Measurements from ENCODE around the gene DOCK8. TPM values are rescaled to one million over a fixed set of nuclear protein-coding genes. Genes with fewer than 3 reads are reported as not detected.

The DOCK8 gene
- polyA plus RNA-seq, 2 of the 4 experiments (the other 2 are of a cell fraction), result 0.27 to 0.68 TPM

- Histone ChIP-seq H3K4me3 (no peak overlapping the region), H3K4me1 (peaks cover 7% of the 10 kb centered on the region; the same call in 1 of the 3 replicates), H3K4me2 (no peak overlapping the region), H3K9me3 (no peaks in the 10 kb centered on the region), H3K27ac (no peak overlapping the region)
- ATAC-seq (no peak), DNase-seq (ENCODE audit: low read depth in 1 of 2, low spot score in 1 of 2) (no peak), FAIRE-seq (no peak)
- CTCF ChIA-PET, result interaction anchor here (0.6 to 2.8 kb wide), 2 partner anchors 14 to 382 kb away, joined by 3 to 9 read pairs; no protein-coding TSS in a partner anchor
- POLR2A ChIA-PET, result no interaction called here
- TF ChIP-seq BHLHE40 (IDR thresholded peaks at IDR 0.05; ENCODE audit: low read depth, low read length) (no peak), E2F6 (IDR thresholded peaks at IDR 0.05; ENCODE audit: borderline replicate concordance, low read depth) (no peak), EHF (CRISPR knock-in tag; IDR thresholded peaks at IDR 0.05) (no peak), HMGXB4 (CRISPR knock-in tag; IDR thresholded peaks at IDR 0.05; ENCODE audit: borderline replicate concordance) (no peak), HOXB13 (CRISPR knock-in tag; IDR thresholded peaks at IDR 0.05; ENCODE audit: low read depth) (no peak), CEBPB (IDR thresholded peaks at IDR 0.05) (no peak), CHD2 (IDR thresholded peaks at IDR 0.05; ENCODE audit: low read length, partially characterized antibody) (no peak), ELK1 (IDR thresholded peaks at IDR 0.05; ENCODE audit: low read depth, low read length) (no peak)
- WGBS (ENCODE audit: missing lambda C conversion rate), result 74% methylated on average over 11 of the region's 11 CpGs
Observed at GRCh38 chr9:382383-382782, 167.7 kb downstream of the DOCK8 start.

- ChIA-PET POLR2A (no interaction called here), CTCF (interaction anchor here (0.7 to 5.8 kb wide), 13 partner anchors 8 to 493 kb away, joined by 3 to 66 read pairs (median 3); no protein-coding TSS in a partner anchor)
- Histone ChIP-seq H3K27ac (no peak overlapping the region), H3K4me1 (peaks cover 7% of the 10 kb centered on the region; the same call in 1 of the 3 replicates), H3K9me3 (no peaks in the 10 kb centered on the region), H3K4me3 (no peak overlapping the region), H3K4me2 (no peak overlapping the region)
- 20% methylated on average over 9 of the region's 9 CpGs for WGBS (ENCODE audit: missing lambda C conversion rate)
- no peak for FAIRE-seq
- ATAC-seq, result peak; percentile 93 to 98
- no peak for TF ChIP-seq BCL3 (IDR thresholded peaks at IDR 0.05)
- TF ChIP-seq SMC3 (IDR thresholded peaks at IDR 0.05), result peak; percentile 94
- TF ChIP-seq CHD2 (IDR thresholded peaks at IDR 0.05; ENCODE audit: low read length, partially characterized antibody), result no peak
- no peak for TF ChIP-seq TFCP2L1 (CRISPR knock-in tag; IDR thresholded peaks at IDR 0.05)
- no peak for TF ChIP-seq NR3C1 (IDR thresholded peaks at IDR 0.05)
- no peak for TF ChIP-seq TP53 (CRISPR knock-in tag; IDR thresholded peaks at IDR 0.05)
- TF ChIP-seq CTCF (IDR thresholded peaks at IDR 0.05), result peak; percentile 94
- TF ChIP-seq HMGXB4 (CRISPR knock-in tag; IDR thresholded peaks at IDR 0.05; ENCODE audit: borderline replicate concordance), result no peak
- TF ChIP-seq ZFP36 (IDR thresholded peaks at IDR 0.05; ENCODE audit: borderline replicate concordance, partially characterized antibody), result no peak
- no peak for TF ChIP-seq ZC3H11A (IDR thresholded peaks at IDR 0.05)
- TF ChIP-seq GATA3 (IDR thresholded peaks at IDR 0.05; ENCODE audit: borderline replicate concordance), result no peak
- no peak for TF ChIP-seq CEBPB (IDR thresholded peaks at IDR 0.05)
- no peak for TF ChIP-seq NFE2L2 (conservative IDR thresholded peaks at IDR 0.05; ENCODE audit: low read length)
- TF ChIP-seq USF2 (IDR thresholded peaks at IDR 0.05), result no peak
- no peak for TF ChIP-seq HDAC2 (IDR thresholded peaks at IDR 0.05)
- 0 out of 2 replicates have a peak, but pooled peaks have one; percentile 32 for TF ChIP-seq MAX (IDR thresholded peaks at IDR 0.05)
- no peak for TF ChIP-seq JUNB (IDR thresholded peaks at IDR 0.05)
- TF ChIP-seq RFX5 (IDR thresholded peaks at IDR 0.05), result no peak
- TF ChIP-seq RAD21 (conservative IDR thresholded peaks at IDR 0.05 in 1 of 2, IDR thresholded peaks at IDR 0.05 in 1 of 2), result peak; percentile 96 to 97
- no peak for TF ChIP-seq ZSCAN20 (CRISPR knock-in tag; IDR thresholded peaks at IDR 0.05)
- TF ChIP-seq CBX8 (IDR thresholded peaks at IDR 0.05), result no peak
- TF ChIP-seq ESRRA (IDR thresholded peaks at IDR 0.05; ENCODE audit: borderline replicate concordance, low read length), result no peak
- TF ChIP-seq BHLHE40 (IDR thresholded peaks at IDR 0.05; ENCODE audit: low read depth, low read length), result no peak
- peak; percentile 56 to 71 for DNase-seq (ENCODE audit: low read depth in 1 of 2, low spot score in 1 of 2)
Observed at GRCh38 chr9:385818-386398, 171.2 kb downstream of the DOCK8 start.
